Thyroid gland (tissue), 4 donors: ENCODE data around the gene SLC41A2. TPM values are rescaled to one million over a fixed set of nuclear protein-coding genes. Genes with fewer than 3 reads are reported as not detected.

Experiments
- DNase-seq, 2 donors: peaks; one replicate each; pipeline ENCODE4 v3.0.0-alpha.2; 2019
- H3K27ac ChIP-seq, 3 donors: fragments of 200-600 bp; sonication (generic); 1 replicate in 2 of 3; 2 replicates in 1 of 3; pipeline ENCODE4 v1.5.1; 2016 to 2019; ENCODE audit warnings: mild to moderate bottlenecking in 1 of 3, moderate library complexity in 1 of 3
- H3K27me3 ChIP-seq: fragments of 200-600 bp; sonication (generic); one replicate; pipeline ENCODE4 v1.5.1; 2019
- H3K36me3 ChIP-seq, 2 donors: fragments of 200-600 bp; sonication (generic); one replicate each; pipeline ENCODE4 v1.5.1; 2016 to 2019
- H3K4me1 ChIP-seq, 2 donors: fragments of 200-600 bp; sonication (generic); one replicate each; pipeline ENCODE4 v1.5.1; 2017 to 2019
- H3K4me3 ChIP-seq, 3 donors: fragments of 200-600 bp; sonication (generic); replicated peaks in 1 of 3; 1 replicate in 2 of 3; 2 replicates in 1 of 3; pipeline ENCODE4 v1.5.1; 2016; ENCODE audit warnings: mild to moderate bottlenecking in 1 of 3
- H3K9me3 ChIP-seq: fragments of 200-600 bp; sonication (generic); one replicate; pipeline ENCODE4 v1.5.1; 2017
- POLR2A ChIP-seq, 2 donors: fragments of 450-650 bp; IDR thresholded peaks; one replicate each; pipeline ENCODE4 v1.6.1; 2017; ENCODE audit warnings: antibody characterized with exemption in 2 of 2, mild to moderate bottlenecking in 2 of 2, moderate library complexity in 1 of 2
- WGBS, 2 donors: methylation state at CpG; one replicate each; pipeline ENCODE4 v1.1.5; 2017; 5-methylcytosine and 5-hydroxymethylcytosine counted together
- intact Hi-C: fragments of 100-400 bp; cut with DNase I; formaldehyde crosslinking; loops from one replicate; pipeline ENCODE4 v1.15.1; 2023
- total RNA-seq, 4 donors: library from RNA; depleted of rRNA; stranded (reverse); fragments of >200 nt; gene quantifications; one replicate each; pipeline ENCODE4 v1.2.3, GENCODE V29; 2016
- TF ChIP-seq, protein P1 (sequence below), 6 experiments: fragments of 200-600 bp in 3 of 6; fragments of 450-650 bp in 3 of 6; sonication (generic) in 3 of 6; IDR thresholded peaks; one replicate each; pipeline ENCODE4 v1.5.1; 2016 to 2019; ENCODE audit warnings: antibody characterized with exemption in 6 of 6, mild to moderate bottlenecking in 2 of 6, inconsistent platforms in 1 of 6, moderate library complexity in 1 of 6

SLC41A2 gene
- total RNA-seq, 4 donors from 2014 or later = 75.1 to 142 (median 93.1) TPM

DNA sequence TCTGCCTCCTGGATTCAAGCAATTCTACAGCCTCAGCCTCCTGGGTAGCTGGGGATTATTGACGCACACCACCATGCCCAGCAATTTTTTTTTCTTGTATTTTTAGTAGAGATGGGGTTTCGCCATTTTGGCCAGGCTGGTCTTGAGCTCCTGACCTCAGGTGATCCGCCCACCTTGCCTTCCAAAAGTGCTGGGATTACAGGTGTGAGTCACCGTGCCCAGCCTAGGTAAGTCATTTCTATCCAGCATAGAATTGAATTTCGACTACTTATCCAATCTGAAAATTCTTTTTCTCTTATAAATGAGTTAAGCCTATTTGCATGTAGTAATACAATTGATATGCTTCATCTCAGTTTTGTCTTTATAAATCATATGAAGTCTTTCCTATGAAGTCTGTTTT is 15.2 kb upstream of the SLC41A2 start:
- no peak overlapping the region for H3K27ac ChIP-seq
- no peak overlapping the region for H3K4me3 ChIP-seq
- 94 to 95% methylated on average over 5 of the region's 5 CpGs for WGBS, 2 donors
- H3K36me3 ChIP-seq = no peaks in the 10 kb centered on the region
- TF ChIP-seq, protein P1, sequence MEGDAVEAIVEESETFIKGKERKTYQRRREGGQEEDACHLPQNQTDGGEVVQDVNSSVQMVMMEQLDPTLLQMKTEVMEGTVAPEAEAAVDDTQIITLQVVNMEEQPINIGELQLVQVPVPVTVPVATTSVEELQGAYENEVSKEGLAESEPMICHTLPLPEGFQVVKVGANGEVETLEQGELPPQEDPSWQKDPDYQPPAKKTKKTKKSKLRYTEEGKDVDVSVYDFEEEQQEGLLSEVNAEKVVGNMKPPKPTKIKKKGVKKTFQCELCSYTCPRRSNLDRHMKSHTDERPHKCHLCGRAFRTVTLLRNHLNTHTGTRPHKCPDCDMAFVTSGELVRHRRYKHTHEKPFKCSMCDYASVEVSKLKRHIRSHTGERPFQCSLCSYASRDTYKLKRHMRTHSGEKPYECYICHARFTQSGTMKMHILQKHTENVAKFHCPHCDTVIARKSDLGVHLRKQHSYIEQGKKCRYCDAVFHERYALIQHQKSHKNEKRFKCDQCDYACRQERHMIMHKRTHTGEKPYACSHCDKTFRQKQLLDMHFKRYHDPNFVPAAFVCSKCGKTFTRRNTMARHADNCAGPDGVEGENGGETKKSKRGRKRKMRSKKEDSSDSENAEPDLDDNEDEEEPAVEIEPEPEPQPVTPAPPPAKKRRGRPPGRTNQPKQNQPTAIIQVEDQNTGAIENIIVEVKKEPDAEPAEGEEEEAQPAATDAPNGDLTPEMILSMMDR (IDR thresholded peaks at IDR 0.05) = no peak
- TF ChIP-seq POLR2A (IDR thresholded peaks at IDR 0.05) = no peak
- no peaks in the 10 kb centered on the region for H3K4me1 ChIP-seq
- H3K9me3 ChIP-seq = no peaks in the 10 kb centered on the region
- intact Hi-C loops = no loop called here
- no peaks in the 10 kb centered on the region for H3K27me3 ChIP-seq
- no peak for DNase-seq

GRCh38 chr12:104971306-104971705 is 13.2 kb upstream of the SLC41A2 start:
- no peaks in the 10 kb centered on the region for H3K4me1 ChIP-seq
- H3K27me3 ChIP-seq = no peaks in the 10 kb centered on the region
- intact Hi-C loops = no loop called here
- no peak overlapping the region for H3K27ac ChIP-seq
- no peak for TF ChIP-seq POLR2A (IDR thresholded peaks at IDR 0.05)
- TF ChIP-seq, protein P1 (IDR thresholded peaks at IDR 0.05) = no peak
- no peaks in the 10 kb centered on the region for H3K36me3 ChIP-seq
- H3K9me3 ChIP-seq = no peaks in the 10 kb centered on the region
- no peak for DNase-seq
- WGBS, 2 donors = 86 to 90% methylated on average over 5 of the region's 5 CpGs
- H3K4me3 ChIP-seq = no peak overlapping the region

GRCh38 chr12:104969343-104969742 is 11.3 kb upstream of the SLC41A2 start:
- TF ChIP-seq POLR2A (IDR thresholded peaks at IDR 0.05) = no peak
- TF ChIP-seq, protein P1 (IDR thresholded peaks at IDR 0.05) = no peak
- no peak for DNase-seq
- Histone ChIP-seq H3K27me3 (no peaks in the 10 kb centered on the region), H3K9me3 (no peaks in the 10 kb centered on the region), H3K36me3 (no peaks in the 10 kb centered on the region), H3K27ac (no peak overlapping the region), H3K4me3 (no peak overlapping the region), H3K4me1 (no peaks in the 10 kb centered on the region)
- 71 to 86% methylated on average over 3 of the region's 3 CpGs for whole genome bisulfite sequencing, 2 donors
- intact Hi-C loops = no loop called here

- H3K27ac ChIP-seq = no peak overlapping the region
- H3K27me3 ChIP-seq = no peaks in the 10 kb centered on the region
- H3K4me1 ChIP-seq = no peaks in the 10 kb centered on the region
- no peak overlapping the region for H3K4me3 ChIP-seq
- WGBS, 2 donors = 93 to 94% methylated on average over 4 of the region's 4 CpGs
- H3K9me3 ChIP-seq = no peaks in the 10 kb centered on the region
- no peaks in the 10 kb centered on the region for H3K36me3 ChIP-seq
- intact Hi-C loops = no loop called here
- no peak for DNase-seq
- TF ChIP-seq, protein P1 (IDR thresholded peaks at IDR 0.05) = no peak
- no peak for TF ChIP-seq POLR2A (IDR thresholded peaks at IDR 0.05)
Measured at GRCh38 chr12:104966677-104967076, 8.6 kb upstream of the SLC41A2 start.

DNA sequence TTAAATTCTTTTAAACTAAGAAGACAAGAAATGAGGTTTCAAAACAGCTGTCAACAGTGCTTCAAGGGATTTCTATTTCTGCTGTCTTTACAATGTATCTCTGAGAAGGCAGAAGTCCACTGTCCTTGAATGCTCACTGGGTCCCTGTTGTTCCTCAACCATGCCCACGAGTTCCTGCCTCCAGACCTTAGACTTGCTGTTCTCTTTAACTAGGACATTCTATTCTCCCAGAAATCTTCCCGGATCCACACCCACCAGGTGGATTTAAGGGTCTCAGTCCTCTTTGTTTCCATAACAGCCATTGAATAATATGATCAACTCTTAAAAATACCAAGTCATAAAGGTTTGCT is 6.7 kb upstream of the SLC41A2 start:
- H3K36me3 ChIP-seq = no peaks in the 10 kb centered on the region
- H3K4me1 ChIP-seq = peaks cover 2 to 6% of the 10 kb centered on the region in 2 donors
- no peaks in the 10 kb centered on the region for H3K9me3 ChIP-seq
- no peak overlapping the region for H3K4me3 ChIP-seq
- 57 to 85% methylated on average over 2 of the region's 2 CpGs for WGBS, 2 donors
- TF ChIP-seq, protein P1 (IDR thresholded peaks at IDR 0.05) = no peak
- no peak for TF ChIP-seq POLR2A (IDR thresholded peaks at IDR 0.05)
- no peaks in the 10 kb centered on the region for H3K27me3 ChIP-seq
- H3K27ac ChIP-seq = no peak overlapping the region
- no peak for DNase-seq
- intact Hi-C loops = no loop called here
